Activated T-cell treated with anti-CD3 and anti-CD28 coated beads, Interleukin-2, amount 50 U/mL, for 48 hours (primary cell): ENCODE data around the gene MOV10L1.
A peak's percentile ranks its signal among the peaks of the same experiment; 100 is the strongest.

Source experiments
- DNase-seq, 2 experiments: peaks; one replicate each; pipeline ENCODE4 v3.0.0-alpha.2; 2020

Gene MOV10L1

DNA sequence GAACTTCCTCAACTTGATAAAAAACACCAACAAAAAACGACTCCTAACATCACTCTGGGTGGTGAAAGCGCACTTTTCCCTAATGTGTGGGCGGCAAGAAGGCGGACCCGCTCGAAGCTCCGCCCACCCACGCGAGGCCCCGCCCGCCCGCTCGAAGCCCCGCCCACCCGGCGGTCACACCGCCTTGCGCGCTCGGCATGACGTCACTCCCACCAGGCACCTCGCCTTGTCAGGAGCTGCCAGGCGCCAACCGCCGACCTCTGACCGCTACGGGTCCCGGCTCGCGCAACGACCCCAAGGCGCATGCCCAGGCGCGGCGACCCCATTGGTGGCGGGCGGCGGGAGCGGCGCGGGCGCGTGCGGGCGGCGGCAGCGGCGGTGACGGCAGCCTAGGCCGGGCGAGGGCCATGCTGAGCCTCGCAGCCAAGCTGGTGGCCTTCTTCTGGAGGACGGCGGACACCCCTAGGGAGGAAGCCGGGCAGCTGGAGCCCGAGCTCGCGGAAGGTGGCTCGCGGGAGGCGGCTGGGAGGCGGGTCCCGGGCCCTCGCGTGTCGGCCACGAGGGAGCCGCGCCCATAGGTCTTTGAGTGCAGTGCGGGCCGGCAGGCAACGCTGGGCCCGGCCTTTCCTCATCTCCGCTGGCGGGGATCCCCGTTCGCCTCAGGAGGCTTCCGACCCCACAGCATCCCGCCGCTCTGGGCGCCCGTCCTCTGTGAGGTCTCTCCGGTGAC, at the start of gene MOV10L1:
TSS of gene MOV10L1 (plus strand) at position 325 of the 730 bp plus-strand sequence. CDS start at position 408, 83 bp downstream.
- peak; percentile 24 to 45 for DNase-seq

DNA sequence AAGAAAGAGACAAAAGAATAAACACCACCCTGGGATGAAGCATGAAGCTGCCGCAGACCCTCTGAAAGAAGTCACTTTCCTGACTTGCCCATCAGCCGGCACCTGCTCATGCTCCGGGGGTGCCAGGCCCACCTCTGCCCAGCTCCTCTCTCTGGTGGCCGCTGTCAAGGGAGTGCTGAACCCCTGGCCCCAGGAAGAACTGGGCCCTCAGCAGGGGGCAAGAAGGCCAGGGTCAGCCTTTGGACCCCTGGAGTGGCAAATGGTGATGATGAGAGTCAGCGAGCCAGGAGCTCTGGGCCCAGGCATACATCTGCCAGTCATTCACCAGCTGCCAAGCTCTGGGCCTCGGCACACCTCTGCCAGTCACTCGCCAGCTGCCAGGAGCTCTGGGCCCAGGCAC, 49.1 kb upstream of the MOV10L1 start:
- no peak for DNase-seq

DNA sequence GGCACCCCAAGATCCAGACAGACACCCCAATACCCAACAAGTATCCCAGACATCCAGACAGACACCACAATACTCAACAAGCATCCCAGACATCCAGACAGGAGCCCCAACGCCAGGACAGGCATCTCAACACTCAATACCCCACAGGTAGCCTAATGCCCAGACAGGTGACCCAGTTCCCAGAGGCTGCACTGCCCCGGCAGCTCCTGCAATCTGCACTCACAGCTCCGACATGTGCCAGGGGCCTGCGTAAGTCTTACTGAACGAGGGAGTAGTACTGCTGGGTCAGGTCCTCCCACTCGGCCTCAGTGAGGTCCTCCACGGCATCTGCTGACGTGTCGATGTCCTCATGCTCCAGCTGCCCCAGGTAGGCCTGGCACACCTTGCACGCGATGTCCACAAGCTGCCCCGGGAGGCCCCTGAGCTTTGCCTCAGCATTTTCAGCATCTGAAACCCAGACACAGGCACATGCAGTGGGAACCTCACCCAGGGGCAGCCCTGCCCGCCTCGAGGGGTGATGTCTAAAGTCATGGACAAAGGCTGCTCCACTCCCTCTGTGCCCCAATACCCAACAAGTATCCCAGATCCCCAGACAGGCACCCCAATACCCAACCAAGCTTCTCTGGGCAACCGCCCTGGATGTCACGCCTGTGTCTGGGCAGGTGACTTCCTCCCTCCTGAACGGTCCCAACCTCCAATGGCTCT, 48.3 kb upstream of the MOV10L1 start:
- DNase-seq: no peak

DNA sequence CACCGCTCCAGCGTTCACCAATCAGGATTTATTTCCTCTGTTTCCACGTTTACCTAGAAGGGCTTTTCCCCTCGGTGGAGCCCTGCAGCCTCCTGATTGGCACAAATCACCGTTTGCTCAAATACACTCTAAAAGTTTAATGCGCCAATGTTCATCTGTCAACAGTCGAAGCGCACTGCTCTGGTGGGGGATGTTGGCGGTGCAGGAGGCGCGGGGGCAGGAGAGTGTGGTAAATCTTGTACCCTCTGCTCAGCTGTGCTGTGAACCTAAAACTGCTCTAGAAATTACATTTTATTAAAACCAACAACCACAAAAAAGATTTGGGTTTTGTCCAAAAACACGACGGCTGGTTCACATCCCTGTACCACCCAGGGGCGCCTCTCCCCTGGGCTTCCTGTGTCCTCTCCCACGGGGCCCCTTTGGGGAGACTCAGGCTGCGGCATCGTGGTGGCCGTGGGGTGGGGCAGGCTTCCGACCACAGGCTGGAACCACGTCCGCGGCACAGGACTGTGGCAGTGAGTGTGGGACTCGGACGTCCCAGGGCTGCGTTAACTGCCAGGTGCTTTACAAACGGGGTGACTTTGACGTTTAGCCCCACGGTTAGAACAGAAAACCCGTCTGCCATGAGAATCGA, 45.2 kb upstream of the MOV10L1 start:
- no peak for DNase-seq

DNA sequence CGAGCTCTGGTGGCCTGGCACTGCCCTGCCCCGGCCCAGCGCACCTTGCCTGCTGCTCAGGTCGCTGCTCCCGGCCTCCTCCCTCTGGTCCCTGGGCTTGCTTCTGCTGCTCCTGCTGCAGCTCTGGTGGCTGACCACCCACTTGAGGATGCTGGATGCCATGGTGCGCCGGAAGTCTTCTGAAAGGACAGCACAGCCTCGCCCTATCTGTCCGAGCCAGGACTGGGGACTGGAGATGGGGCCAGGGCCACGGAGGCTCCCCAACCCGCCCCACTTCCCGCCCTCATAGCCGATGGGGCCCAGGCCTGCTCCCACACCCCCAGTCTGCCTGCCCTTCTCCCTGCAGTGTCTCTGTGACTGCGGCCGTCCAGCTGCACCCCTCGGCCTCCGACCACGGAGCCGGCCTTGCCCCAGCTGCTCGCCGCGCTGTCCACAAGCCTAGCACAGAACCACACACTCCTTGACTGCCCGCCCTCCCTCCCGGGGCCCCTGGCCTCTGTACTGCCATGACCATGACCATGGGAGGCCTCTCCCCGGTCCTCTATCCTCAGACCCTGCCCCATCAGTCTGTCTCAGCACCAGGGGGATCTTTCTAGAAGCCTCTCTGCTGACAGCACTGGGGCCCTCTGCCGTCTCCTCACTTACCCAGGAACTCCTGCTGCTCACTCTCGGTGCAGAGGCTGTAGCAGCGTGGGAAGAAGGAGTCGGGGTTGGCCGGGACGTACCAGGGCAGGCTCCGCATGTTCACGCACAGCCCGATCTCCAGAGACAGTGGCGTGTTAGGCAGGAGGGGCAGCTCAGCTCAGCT, 44.4 kb upstream of the MOV10L1 start:
- DNase-seq: no peak

DNA sequence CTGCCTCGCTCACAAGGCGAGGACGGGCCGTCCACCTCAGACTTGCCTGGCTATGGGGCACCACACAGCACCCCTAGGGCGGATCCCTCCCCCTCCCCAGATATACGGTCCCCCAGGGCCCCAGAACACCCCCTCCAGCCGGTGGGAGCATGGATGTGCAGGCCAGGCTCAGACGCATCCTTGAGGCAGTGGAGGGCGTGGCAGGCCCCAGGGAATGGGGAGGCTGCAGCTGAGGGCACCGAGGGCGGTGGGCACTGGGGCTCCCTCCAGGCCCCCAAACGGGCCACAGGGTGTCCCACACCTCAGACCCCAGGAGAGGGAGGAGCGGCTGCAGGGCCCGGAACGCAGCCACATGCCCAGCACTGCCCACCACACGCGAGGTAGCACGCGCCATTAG, 43.8 kb upstream of the MOV10L1 start:
- no peak for DNase-seq

DNA sequence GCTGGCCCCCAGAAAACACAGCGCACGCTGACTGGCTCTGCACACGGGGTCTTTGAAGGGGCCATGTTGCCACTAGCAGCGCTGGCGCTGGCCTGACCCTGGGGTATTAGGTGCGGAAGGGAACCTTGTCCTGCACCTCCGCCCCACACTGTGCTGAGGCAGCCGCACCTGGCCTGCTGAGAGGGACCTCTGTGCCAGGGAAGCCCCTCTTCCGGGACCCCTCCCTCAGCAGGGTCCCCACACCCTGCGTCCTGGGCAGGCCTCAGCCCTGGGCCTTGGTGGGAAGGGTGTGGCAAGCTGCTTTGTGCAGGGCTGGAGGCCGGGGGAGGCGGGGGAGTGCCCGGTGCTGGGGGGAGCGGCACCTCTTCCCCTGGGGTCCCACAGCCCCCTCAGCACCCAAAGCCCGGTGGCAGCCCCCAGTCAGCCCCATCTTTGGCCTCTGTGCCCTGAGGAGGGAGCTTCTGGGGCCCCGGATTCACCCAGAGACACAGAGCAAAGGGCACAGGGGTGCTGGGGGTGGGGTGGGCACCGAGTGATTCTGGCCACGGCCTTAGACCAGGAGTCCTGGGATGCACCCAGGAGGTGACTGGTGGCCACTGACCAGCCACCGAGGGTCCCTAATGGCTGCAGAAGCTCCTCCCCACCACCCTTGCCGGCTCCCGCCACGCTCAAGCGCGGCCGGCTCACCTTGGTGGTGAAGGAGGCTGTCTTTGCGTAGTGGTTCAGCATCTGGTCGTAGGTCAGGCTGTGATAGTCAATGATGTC, 43.1 kb upstream of the MOV10L1 start:
- DNase-seq: no peak

DNA sequence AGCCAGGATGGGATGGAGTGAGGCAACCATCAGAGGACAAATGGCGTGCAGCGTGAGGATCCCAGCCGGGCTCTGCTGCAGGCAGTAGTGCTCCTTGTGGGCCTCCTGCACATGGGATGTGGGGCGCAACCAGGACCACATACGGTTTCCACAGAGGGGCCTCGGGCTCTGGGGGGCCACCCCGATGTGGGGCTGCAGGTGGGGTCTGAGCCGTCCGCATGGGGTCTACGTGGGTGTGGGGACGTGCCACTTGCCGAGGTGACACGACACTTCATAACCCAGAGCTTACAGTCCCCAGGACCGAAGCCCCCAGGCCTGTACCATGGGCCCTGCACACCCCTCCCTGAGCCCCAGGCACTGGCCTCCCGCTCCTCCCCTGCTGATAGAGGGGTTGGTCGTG, 42.5 kb upstream of the MOV10L1 start:
- DNase-seq: no peak

DNA sequence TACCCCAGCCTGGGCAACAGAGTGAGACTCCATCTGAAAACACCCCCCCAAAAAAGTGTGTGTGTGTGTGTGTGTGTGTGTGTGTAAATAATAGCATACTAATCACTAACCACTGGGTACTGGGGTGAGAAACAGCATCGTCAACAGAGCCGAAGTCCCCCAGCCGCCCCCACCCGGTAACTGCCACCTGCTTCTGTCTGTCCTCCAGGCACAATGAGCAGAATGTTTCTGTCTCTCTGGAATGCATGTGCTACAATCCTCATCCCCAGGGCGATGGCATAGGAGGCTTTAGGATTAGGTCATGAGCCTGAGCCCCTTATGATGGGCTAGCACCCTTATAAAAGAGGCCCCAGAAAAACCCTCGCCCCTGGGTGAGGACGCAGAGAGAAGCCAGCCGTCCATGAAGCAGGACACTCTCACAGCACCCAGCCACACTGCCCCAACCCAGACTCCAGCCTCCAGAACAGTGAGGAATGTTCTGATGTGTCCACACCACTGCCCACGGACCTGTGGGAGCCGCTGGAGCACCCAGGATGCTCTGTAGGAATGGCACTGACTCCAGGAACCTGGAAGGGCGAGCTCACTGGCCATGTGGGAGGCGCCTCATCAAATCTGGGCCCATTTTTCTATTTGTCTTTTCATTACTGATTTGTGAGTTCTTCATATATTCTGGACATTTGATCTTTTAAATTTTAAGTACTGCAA, 41.6 kb upstream of the MOV10L1 start:
- DNase-seq: no peak

DNA sequence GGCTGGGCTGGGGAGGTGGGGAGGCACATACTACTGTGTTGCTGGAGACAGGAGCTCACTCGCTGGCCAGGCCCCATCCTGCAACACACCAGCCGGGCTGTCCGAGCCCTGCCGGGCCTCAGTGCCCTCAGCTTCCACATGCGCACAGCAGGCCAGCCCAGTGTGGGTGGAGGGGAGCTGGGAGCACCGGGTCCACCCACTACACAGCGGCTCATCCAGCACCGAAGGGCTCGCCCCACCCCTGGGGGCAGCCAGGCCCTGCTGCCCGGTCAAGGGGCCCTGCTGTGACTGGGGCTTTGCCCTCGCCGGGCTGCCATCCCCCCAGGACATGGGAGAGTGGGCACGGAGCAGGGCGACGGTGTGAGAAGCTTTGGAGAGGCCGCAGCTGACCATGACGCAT, 41.0 kb upstream of the MOV10L1 start:
- DNase-seq: no peak

DNA sequence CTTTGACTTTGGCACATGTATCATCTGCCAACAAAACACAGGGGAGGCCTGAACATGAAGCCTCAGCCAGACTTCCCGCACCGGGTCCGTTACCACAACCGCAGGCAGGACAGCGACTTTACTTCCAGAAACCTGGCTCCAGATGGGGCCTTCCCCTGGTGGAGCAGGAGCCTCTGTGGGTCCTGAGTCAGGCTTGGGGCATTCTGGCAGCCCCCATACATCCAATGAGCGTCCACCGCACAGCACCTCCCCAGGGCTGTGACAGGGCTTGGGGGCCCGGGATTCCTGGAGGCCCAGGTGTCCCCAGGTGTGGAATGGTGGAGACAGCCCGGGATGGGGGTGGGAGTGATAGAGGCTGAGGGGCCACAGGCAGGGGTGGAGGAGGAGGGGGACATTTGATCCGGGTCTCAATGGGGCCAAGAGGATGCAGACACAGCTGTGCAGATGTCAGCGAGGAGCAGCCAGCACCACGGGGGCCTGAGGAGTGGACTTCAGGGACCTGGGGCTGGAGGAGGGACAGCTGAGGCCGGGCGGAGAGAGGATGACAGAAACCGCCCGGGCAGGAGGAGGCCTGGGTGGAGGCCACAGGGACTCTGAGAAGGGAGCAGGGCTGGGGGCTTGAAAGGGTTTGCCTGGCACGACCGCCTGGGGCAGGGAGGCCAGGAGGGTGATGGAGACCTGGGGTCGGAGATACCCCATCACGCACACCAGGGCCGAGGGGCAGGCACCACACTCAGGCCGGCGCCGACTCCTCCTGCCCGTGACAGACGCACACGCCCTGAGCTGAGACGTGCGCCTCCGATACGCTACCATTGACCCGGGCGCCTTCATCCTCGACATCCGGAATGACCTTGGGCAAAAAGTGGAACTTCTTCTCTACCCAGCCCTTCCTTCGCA, 40.3 kb upstream of the MOV10L1 start:
- no peak for DNase-seq

DNA sequence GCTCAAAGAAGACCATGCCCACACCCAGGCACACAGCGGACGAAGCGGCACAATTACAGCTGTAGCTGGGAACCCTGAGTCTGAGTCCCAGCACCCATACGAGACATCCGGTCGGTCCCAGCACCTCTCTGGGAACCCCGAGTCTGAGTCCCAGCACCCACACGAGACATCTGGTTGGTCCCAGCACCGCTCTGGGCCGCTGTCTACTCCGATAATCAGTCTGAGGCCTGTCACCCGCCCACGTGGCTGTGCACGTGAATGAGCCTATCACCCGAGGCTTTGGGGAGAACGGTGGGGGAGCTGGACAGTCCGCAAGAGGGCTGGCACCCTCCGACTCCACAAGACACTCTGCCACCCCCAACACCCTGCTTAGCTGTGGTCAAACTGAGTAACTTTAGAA, 37.9 kb upstream of the MOV10L1 start:
- no peak for DNase-seq

DNA sequence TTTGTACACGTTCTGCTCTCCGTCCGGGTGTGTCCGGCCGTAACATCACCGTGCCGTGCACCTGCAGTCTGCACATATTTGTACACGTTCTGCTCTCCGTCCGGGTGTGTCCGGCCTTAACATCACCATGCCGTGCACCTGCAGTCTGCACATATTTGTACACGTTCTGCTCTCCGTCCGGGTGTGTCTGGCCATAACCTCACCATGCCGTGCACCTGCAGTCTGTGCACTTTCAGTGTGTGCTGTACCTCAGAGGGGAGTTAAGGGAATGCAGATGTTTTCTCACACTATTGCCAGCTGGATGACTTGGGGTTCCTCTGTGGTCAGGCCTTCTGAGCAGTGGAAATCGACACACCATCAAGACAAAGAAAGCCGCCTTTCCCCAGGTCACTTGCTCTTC, 35.9 kb upstream of the MOV10L1 start:
- DNase-seq: no peak

DNA sequence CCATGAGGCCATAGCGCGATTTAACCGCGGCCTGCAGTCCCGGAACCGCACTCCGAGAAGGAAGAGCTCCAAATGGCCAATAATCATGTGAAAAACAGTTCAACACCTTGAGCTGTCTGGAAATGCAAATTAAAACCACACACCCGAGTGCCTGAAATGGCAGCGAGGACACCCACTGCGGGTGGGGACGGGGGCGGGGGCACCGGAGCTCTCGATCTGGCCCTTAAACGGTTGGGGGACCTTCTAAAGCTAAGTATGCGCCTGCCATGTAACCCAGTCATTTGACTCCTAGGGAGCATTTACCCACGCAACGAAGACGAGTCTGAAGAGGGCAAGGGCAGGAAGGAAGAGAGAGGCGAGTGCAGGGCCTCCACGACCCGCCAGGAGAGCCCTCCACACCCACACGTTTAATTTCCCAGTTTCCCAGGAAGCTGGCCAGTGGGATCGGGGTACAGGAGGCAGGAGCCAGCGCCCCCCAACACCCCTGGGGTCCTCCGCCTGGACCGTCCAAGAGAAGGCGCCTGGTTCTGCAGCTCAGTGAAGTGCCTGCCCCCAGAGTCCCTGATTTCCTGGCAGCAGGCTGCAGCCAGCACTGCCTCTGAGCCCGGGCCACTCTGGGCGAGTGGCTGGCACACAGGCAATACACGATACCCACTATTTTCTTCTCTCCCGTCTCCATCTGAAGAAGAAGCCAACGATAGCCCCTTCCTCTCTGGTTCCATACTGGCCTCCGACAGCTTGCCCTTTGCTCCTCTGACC, 33.4 kb upstream of the MOV10L1 start:
- no peak for DNase-seq

DNA sequence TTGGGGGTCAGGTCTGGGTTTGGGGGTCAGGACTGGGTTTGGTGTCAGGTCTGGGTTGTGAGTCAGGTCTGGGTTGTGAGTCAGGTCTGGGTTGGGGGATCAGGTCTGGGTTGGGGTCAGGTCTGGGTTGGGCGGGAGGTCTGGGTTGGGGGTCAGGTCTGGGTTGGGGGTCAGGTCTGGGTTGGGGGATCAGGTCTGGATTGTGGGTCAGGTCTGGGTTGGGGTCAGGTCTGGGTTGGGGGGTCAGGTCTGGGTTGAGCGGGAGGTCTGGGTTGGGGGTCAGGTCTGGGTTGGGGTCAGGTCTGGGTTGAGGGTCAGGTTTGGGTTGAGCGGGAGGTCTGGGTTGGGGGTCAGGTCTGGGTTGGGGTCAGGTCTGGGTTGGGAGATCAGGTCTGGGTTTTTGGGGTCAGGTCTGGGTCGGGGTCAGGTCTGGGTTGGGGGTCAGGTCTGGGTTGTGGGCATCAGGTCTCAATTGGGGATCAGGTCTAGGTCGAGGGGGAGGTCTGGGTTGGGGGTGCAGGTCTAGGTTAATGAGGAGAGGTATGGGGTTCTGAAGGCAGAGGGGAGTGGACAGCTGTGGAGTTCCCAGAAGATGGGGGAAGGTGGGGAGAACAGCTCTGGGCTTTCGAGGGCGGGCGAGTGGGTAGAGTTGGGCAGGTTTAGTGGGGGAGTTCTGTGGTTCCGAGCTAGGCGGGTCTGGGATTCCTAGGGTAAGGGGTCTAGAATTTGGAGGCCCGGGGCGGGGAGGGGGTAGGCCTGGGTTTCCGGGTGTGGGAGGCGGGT, 32.3 kb upstream of the MOV10L1 start:
- no peak for DNase-seq

DNA sequence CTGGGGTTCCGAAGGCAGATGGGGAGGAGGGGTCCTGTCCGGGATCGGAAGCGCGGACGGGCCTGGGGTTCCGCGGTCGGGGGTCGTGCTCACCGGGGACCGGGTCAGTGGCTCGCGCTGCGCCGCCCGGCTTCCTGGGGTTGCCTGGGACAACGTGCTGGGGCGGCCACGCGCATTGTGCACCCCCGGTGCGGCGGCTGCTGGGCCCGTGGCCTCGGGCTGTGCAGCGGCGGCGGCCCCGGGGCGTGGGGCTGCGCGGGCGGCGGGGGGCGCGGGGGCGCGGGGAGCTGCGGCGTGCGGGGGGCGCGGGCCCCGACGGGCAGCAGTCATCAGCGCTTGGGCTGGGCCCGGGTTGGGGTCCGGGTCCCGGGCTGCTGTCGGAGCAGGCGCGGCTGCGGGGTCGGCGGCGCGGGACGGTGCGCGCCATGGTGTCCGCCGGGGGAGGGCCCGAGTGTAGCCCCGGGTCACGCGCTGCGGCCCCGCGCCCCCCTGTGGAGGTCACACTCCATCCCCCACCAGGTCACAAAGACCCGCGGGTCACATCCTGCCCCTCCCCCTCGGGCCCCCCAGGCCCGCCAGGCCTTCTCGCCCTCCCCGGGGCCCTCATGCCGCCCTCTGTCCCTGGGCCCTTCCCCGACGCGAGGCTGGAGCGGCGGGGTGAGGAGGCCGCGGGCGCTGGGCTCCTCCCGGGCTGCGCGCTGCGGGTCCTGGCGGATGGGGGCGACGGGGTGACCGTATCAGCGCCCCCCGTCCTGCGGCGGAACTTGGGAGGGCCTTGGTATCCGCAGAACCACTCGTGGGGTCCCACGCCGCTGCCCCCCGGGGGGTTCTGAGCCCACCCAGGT, 31.5 kb upstream of the MOV10L1 start, which contains the start of gene TTLL8:
TSS of gene TTLL8 (minus strand) at position 238 of the 845 bp plus-strand sequence.
- no peak for DNase-seq

DNA sequence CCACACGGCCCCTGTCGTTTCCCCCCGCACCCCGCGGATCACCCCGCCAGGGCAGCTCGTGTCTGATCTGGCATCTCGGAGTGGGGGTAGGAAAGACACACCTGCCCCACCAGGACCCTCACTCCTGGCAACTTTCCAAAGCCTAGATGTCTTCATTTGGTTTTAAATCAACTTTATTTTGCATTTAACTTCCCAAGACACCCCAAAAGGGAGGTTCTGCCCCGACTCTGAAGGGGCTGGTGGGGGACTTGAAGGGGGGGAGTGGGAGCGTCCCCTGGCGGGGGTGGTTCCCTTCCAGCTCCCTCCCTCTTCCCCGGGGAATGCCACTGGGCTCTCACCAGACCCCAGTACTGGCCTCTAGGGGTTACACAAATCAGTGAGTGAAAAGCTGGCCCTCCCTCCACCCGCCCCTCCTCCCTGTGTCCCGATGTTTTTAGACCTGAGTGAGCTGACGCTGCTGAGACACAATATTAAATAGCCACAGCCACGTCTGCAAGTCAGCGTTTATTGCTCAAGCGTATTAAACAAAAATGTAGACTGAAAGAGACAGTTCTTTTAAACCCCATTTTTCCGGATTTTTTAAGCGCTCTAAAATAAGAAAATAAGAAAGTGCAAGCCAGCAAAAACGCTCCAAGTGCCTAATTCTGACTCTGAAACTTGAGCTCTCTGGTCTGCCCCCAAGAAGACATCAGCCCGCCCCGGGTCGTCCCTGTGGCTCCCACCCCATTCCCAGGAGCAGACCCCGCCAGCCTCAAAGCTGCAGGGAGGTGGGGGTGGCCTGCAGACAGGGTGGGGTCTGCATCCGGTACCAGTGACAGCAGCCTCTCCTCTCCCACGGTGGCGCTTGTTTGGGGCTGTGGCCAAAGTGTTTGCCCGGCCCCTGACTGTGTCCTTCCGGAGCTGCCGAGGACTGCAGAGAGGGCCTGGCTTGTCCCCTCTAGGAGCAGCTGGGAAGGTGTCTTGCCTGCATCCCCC, 30.6 kb upstream of the MOV10L1 start:
- DNase-seq: no peak
